SK-N-SH (cell line): ENCODE results near the gene USP47. TPM values are rescaled to one million over a fixed set of nuclear protein-coding genes. Genes with fewer than 3 reads are reported as not detected.

Experiments used
- CTCF ChIA-PET: fragments of 300-600, 350-600 bp; formaldehyde crosslinking; extraction: SDS; loops from one replicate; lab custom pipeline; 2021; lab: Yijun Ruan, JAX
- POLR2A ChIA-PET: fragments of 350-600 bp; sonication (Branson Sonifier 250); formaldehyde crosslinking; extraction: SDS; loops from one replicate; lab custom pipeline; 2020; ENCODE audit warnings: antibody characterized with exemption, inconsistent platforms; lab: Yijun Ruan, JAX
- DNase-seq: peaks from one replicate; pipeline ENCODE4 v3.0.0; 2012
- H2AFZ ChIP-seq: fragments of 200-600 bp; sonication (generic); 2 replicates; pipeline ENCODE4 v1.8.1; 2016; ENCODE audit warnings: antibody characterized with exemption, mild to moderate bottlenecking, low read depth
- H3F3A ChIP-seq: fragments of 200-600 bp; sonication (generic); replicated peaks from 2 replicates; pipeline ENCODE3; 2016; ENCODE audit warnings: antibody characterized with exemption, mild to moderate bottlenecking; ENCODE audit not compliant: insufficient read depth
- H3K27ac ChIP-seq, 2 experiments: fragments of 200-500 bp in 1 of 2; fragments of 200-600 bp in 1 of 2; sonication (Bioruptor generic) in 1 of 2; sonication (generic), shearing (Covaris generic) in 1 of 2; 2 replicates each; pipeline versions ENCODE4 v1.5.1 to v1.6.1; 2014 to 2016; ENCODE audit warnings: low read depth in 2 of 2, inconsistent platforms in 1 of 2, low read length in 1 of 2, mild to moderate bottlenecking in 1 of 2, mixed read lengths in 1 of 2
- H3K27me3 ChIP-seq: fragments of 200-600 bp; sonication (generic), shearing (Covaris generic); 2 replicates; pipeline ENCODE4 v1.6.1; 2016; ENCODE audit warnings: mixed run types; ENCODE audit not compliant: insufficient read depth
- H3K36me3 ChIP-seq, 2 experiments: fragments of 200-500 bp in 1 of 2; fragments of 200-600 bp in 1 of 2; sonication (Bioruptor generic) in 1 of 2; sonication (generic) in 1 of 2; replicated peaks in 1 of 2; 2 replicates each; pipeline versions ENCODE3 to v1.5.1; 2014 to 2016; ENCODE audit warnings: low read length in 1 of 2, mild to moderate bottlenecking in 1 of 2; ENCODE audit not compliant: insufficient read depth in 2 of 2, control insufficient read depth in 1 of 2
- H3K4me1 ChIP-seq, 2 experiments: fragments of 200-500 bp in 1 of 2; fragments of 200-600 bp in 1 of 2; sonication (Bioruptor generic) in 1 of 2; sonication (generic), shearing (Covaris generic) in 1 of 2; 2 replicates each; pipeline versions ENCODE4 v1.5.1 to v1.6.1; 2014 to 2016; ENCODE audit warnings: low read depth in 1 of 2, low read length in 1 of 2, mixed run types in 1 of 2; ENCODE audit not compliant: insufficient read depth in 2 of 2, control insufficient read depth in 1 of 2
- H3K4me2 ChIP-seq: fragments of 200-600 bp; sonication (generic), shearing (Covaris generic); 2 replicates; pipeline ENCODE4 v1.6.1; 2017; ENCODE audit warnings: mixed run types
- H3K4me3 ChIP-seq, 2 experiments: fragments of 200-500 bp in 1 of 2; fragments of 200-600 bp in 1 of 2; sonication (Bioruptor generic) in 1 of 2; sonication (generic), shearing (Covaris generic) in 1 of 2; 2 replicates each; pipeline versions ENCODE4 v1.5.1 to v1.8.1; 2014 to 2016; ENCODE audit warnings: low read depth in 2 of 2, inconsistent platforms in 1 of 2, low read length in 1 of 2, mild to moderate bottlenecking in 1 of 2, mixed read lengths in 1 of 2, moderate library complexity in 1 of 2
- H3K79me2 ChIP-seq: fragments of 200-600 bp; sonication (generic); 2 replicates; pipeline ENCODE4 v1.8.1; 2017; ENCODE audit warnings: mild to moderate bottlenecking; ENCODE audit not compliant: insufficient read depth
- H3K9ac ChIP-seq: fragments of 200-600 bp; sonication (generic); 2 replicates; pipeline ENCODE4 v1.6.1; 2017; ENCODE audit warnings: mixed run types
- H3K9me2 ChIP-seq: fragments of 200-600 bp; sonication (generic); 2 replicates; pipeline ENCODE4 v1.6.1; 2017; ENCODE audit warnings: mixed run types
- H3K9me3 ChIP-seq: fragments of 200-600 bp; sonication (generic); 2 replicates; pipeline ENCODE4 v1.6.1; 2017; ENCODE audit warnings: mixed run types, mild to moderate bottlenecking, moderate library complexity
- H4K20me1 ChIP-seq: fragments of 200-600 bp; sonication (generic); 2 replicates; pipeline ENCODE4 v1.6.1; 2017; ENCODE audit warnings: mild to moderate bottlenecking, mixed run types; ENCODE audit not compliant: insufficient read depth
- CHD2 ChIP-seq: fragments of 150-350 bp; IDR thresholded peaks from 2 replicates; pipeline ENCODE4 v1.6.1; 2018; ENCODE audit warnings: low read length; ENCODE audit not compliant: partially characterized antibody
- GATA2 ChIP-seq: sonication (generic); formaldehyde crosslinking; IDR thresholded peaks from 2 replicates; pipeline ENCODE4 v1.5.0; 2020; ENCODE audit warnings: mild to moderate bottlenecking, missing genetic modification reagents
- MXI1 ChIP-seq: IDR thresholded peaks from 2 replicates; pipeline ENCODE4 v1.6.1; 2012; ENCODE audit warnings: mild to moderate bottlenecking, low read depth, low read length, improper control_type of control experiment
- NRF1 ChIP-seq: IDR thresholded peaks from 2 replicates; pipeline ENCODE4 v1.6.1; 2012; ENCODE audit warnings: low read depth, mild to moderate bottlenecking, low read length
- POLR2AphosphoS5 ChIP-seq: IDR thresholded peaks from 2 replicates; pipeline ENCODE4 v1.6.1; 2012; ENCODE audit warnings: low read depth, low read length
- RXRA ChIP-seq: IDR thresholded peaks from 2 replicates; pipeline ENCODE4 v1.4.0; 2012; ENCODE audit warnings: low read depth, mild to moderate bottlenecking, borderline replicate concordance
- SMC3 ChIP-seq: IDR thresholded peaks from 2 replicates; pipeline ENCODE4 v1.6.1; 2012; ENCODE audit warnings: low read depth, low read length, improper control_type of control experiment
- TCF12 ChIP-seq: IDR thresholded peaks from 2 replicates; pipeline ENCODE4 v1.4.0; 2012
- YY1 ChIP-seq: IDR thresholded peaks from 2 replicates; pipeline ENCODE4 v1.4.0; 2012; ENCODE audit warnings: low read depth, mild to moderate bottlenecking
- WGBS: methylation state at CpG from one replicate; pipeline ENCODE4 v1.1.6; 2017; ENCODE audit warnings: low lambda C conversion rate; 5-methylcytosine and 5-hydroxymethylcytosine counted together
- polyA plus RNA-seq, 3 experiments: library from polyadenylated mRNA; depleted of rRNA; stranded (reverse); fragments of >200 nt; gene quantifications; 2 replicates each; pipeline ENCODE4 v1.2.3, GENCODE V29; 2012
- TF ChIP-seq, protein P1 (sequence below): IDR thresholded peaks from 2 replicates; pipeline ENCODE4 v1.4.0; 2012; ENCODE audit warnings: low read depth, borderline replicate concordance

USP47 gene
- polyA plus RNA-seq, 1 of the 3 experiments (the other 2 are of a cell fraction) = 10.3 TPM

DNA sequence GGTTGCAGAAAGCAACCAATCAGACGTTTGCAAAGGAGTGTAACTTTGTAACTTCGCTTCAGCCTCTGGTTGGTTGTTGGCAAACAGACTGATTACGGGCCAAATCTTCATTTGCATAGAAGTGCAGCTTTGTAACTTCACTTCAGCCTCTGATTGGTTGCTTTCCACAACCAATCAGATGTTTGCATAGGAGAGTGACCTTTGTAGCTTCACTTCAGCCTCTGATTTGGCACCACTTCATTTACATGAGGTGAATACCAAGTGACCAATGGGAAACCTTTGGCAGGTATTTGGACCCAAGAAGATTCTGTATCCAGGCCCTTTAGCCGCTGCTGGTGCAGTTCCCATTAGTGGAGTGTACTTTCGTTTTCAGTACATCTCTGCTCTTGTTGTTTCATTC is 16.0 kb downstream of the USP47 start:
- Histone ChIP-seq H3K9me3 (no peaks in the 10 kb centered on the region), H3K79me2 (peaks cover 100% of the 10 kb centered on the region), H3K9me2 (no peaks in the 10 kb centered on the region), H3K9ac (no peak overlapping the region), H3K4me1 (peaks cover 2 to 5% of the 10 kb centered on the region in 2 experiments; a peak in 3 of 4 replicates), H3K4me2 (no peak overlapping the region), H3F3A (peaks cover 4% of the 10 kb centered on the region), H2AFZ (no peak overlapping the region), H3K4me3 (no peak overlapping the region), H4K20me1 (peaks cover 69% of the 10 kb centered on the region), H3K27me3 (no peaks in the 10 kb centered on the region), H3K27ac (no peak overlapping the region), H3K36me3 (no peaks in the 10 kb centered on the region)
- 88% methylated on average over 5 of the region's 5 CpGs for WGBS
- TF ChIP-seq, protein P1, sequence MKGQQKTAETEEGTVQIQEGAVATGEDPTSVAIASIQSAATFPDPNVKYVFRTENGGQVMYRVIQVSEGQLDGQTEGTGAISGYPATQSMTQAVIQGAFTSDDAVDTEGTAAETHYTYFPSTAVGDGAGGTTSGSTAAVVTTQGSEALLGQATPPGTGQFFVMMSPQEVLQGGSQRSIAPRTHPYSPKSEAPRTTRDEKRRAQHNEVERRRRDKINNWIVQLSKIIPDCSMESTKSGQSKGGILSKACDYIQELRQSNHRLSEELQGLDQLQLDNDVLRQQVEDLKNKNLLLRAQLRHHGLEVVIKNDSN = no peak
- no peak for TF ChIP-seq SMC3
- no peak for TF ChIP-seq MXI1
- no peak for DNase-seq
- ChIA-PET POLR2A (no interaction called here), CTCF (interaction anchor here (0.9 kb wide), 1 partner anchor 59 kb away, joined by 3 read pairs; no protein-coding TSS in a partner anchor)

DNA sequence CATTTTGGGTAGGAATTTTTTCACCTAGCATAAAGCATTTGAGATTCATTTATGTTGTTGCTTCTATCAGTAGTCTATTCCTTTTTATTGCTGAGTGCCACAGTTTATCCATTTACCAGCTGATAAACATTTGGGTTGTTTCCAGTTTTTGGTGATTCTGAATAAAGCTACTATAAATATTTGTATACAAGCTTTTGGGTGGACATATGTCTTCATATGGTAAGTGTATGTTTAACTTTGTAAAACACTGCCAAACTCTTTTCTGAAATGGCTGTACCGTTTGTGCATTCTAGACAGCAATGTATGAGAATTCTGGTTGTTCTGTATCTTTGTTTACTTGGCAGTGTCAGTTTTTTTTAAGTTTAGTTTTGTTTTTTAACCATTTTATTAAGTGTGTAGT is 16.9 kb downstream of the USP47 start:
- ChIA-PET POLR2A (no interaction called here), CTCF (interaction anchor here (0.8 to 1.7 kb wide), 3 partner anchors 9 to 71 kb away, joined by 3 to 5 read pairs (median 3); no protein-coding TSS in a partner anchor)
- Histone ChIP-seq H4K20me1 (peaks cover 61% of the 10 kb centered on the region), H3K9me2 (no peaks in the 10 kb centered on the region), H3K9ac (no peak overlapping the region), H3K4me2 (no peak overlapping the region), H3K4me3 (no peak overlapping the region), H3K36me3 (no peaks in the 10 kb centered on the region), H2AFZ (no peak overlapping the region), H3K27me3 (no peaks in the 10 kb centered on the region), H3K9me3 (no peaks in the 10 kb centered on the region; the same call in 1 of the 2 replicates), H3K27ac (no peak overlapping the region), H3F3A (peaks cover 5% of the 10 kb centered on the region), H3K79me2 (peaks cover 100% of the 10 kb centered on the region), H3K4me1 (peaks cover 2 to 5% of the 10 kb centered on the region in 2 experiments; a peak in 3 of 4 replicates)
- TF ChIP-seq CHD2 = no peak
- no peak for TF ChIP-seq TCF12
- no peak for TF ChIP-seq YY1
- TF ChIP-seq NRF1 = no peak
- no peak for TF ChIP-seq POLR2AphosphoS5
- TF ChIP-seq RXRA = no peak
- TF ChIP-seq, protein P1 = no peak
- no peak for TF ChIP-seq GATA2
- TF ChIP-seq MXI1 = no peak
- 90% methylated on average over 1 of the region's 1 CpG for WGBS
- no peak for DNase-seq
